Effector memory CD4-positive, alpha-beta T cell (primary cell): Measurements from ENCODE around the gene FBXO46.
"Not testable (repeated sequence)": the region's sequence is repeated elsewhere in the genome, so short reads cannot be mapped to it uniquely, and the experiment has no call there.

Experiments
- DNase-seq, 3 donors: peaks; one replicate each; pipeline ENCODE4 v3.0.0-alpha.2; 2020
- H3K27ac ChIP-seq: 2 replicates; pipeline ENCODE4 v1.7.0; 2013; ENCODE audit warnings: mild to moderate bottlenecking, low read length, moderate library complexity; ENCODE audit not compliant: insufficient read depth, poor library complexity, severe bottlenecking
- H3K27me3 ChIP-seq: replicated peaks from 2 replicates; pipeline ENCODE4 v1.7.0; 2013; ENCODE audit warnings: mild to moderate bottlenecking, low read length; ENCODE audit not compliant: insufficient read depth, control insufficient read depth, poor library complexity, severe bottlenecking
- H3K36me3 ChIP-seq: 2 replicates; pipeline ENCODE4 v1.7.0; 2013; ENCODE audit warnings: mild to moderate bottlenecking, low read length, moderate library complexity; ENCODE audit not compliant: control insufficient read depth, insufficient read depth
- H3K4me1 ChIP-seq: 2 replicates; pipeline ENCODE4 v1.7.0; 2013; ENCODE audit warnings: low read length, mild to moderate bottlenecking; ENCODE audit not compliant: control insufficient read depth, insufficient read depth, poor library complexity, severe bottlenecking
- H3K4me3 ChIP-seq: 2 replicates; pipeline ENCODE4 v1.7.0; 2013; ENCODE audit warnings: low read length, low read depth, mild to moderate bottlenecking; ENCODE audit not compliant: insufficient read depth, poor library complexity, severe bottlenecking
- H3K9me3 ChIP-seq: 2 replicates; pipeline ENCODE4 v1.7.0; 2013; ENCODE audit warnings: mild to moderate bottlenecking, low read length, moderate library complexity; ENCODE audit not compliant: control insufficient read depth

The FBXO46 gene

DNA sequence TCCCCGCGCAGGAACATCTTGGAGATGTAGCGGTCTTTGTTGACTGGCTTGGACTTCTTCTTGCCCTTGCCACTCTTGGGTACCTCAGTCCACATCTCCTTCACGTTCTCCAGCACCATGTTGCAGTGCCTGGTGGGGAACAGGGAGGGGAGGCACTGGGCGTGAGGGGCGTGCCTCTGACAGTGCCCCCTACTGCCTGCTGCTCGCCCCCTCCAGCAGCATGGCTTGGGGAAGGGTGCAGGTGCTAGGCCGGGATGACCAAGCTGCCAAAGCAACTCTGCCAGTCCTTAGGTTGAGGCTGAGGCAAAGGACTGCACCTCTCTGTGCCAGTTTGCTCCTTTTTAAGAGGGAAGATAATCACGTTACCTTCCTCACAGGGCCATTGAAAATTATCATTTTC is 43.1 kb downstream of the FBXO46 start:
- Histone ChIP-seq H3K27me3 (no peaks in the 10 kb centered on the region), H3K4me3 (no peak overlapping the region), H3K27ac (no peak overlapping the region), H3K9me3 (no peaks in the 10 kb centered on the region), H3K36me3 (peaks cover 33% of the 10 kb centered on the region), H3K4me1 (peaks cover 7% of the 10 kb centered on the region)
- DNase-seq, result no peak

DNA sequence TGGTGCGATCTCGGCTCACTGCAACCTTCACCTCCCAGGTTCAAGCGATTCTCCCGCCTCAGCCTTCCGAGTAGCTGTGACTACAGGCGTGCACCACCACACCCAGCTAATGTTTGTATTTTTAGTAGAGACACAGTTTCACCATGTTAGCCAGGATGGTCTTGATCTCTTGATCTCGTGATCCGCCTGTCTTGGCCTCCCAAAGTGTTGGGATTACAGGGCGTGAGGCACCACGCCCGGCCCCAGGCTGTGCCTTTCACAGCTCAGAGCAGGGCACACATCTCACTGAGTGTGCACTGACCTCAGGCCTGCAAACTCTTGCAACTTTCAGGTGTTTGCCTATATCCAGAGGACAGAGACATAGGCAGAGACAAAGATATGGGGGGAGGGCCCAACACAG is 45.7 kb downstream of the FBXO46 start:
- not testable (repeated sequence) for DNase-seq, H3K9me3 ChIP-seq, H3K4me3 ChIP-seq, H3K27ac ChIP-seq, H3K27me3 ChIP-seq, H3K4me1 ChIP-seq
- H3K36me3 ChIP-seq, result peaks cover 33% of the 10 kb centered on the region

DNA sequence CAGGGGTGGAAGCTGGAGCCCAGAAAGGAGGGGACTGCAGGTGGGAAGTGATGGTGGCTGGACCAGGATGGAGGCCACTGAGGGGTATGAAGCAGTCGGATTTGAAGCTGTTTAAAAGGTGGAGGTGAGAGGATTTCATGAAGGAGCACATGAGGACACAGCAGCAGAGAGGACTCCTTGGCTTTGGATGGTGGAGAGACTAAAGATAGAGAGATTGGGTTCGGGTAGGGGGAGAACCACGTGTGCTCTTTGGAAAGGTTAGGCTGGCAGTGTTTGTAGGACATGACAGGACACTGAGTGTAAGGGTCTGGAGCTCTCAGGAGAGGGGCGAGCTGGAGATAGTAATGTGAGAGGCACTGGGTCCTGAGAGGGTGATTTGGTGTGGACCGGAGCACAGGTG is 47.8 kb downstream of the FBXO46 start:
- no peak overlapping the region for H3K4me3 ChIP-seq
- no peaks in the 10 kb centered on the region for H3K9me3 ChIP-seq
- peaks cover 25% of the 10 kb centered on the region for H3K36me3 ChIP-seq
- no peak overlapping the region for H3K27ac ChIP-seq
- H3K4me1 ChIP-seq, result peaks cover 7% of the 10 kb centered on the region
- no peak for DNase-seq
- H3K27me3 ChIP-seq, result no peaks in the 10 kb centered on the region

DNA sequence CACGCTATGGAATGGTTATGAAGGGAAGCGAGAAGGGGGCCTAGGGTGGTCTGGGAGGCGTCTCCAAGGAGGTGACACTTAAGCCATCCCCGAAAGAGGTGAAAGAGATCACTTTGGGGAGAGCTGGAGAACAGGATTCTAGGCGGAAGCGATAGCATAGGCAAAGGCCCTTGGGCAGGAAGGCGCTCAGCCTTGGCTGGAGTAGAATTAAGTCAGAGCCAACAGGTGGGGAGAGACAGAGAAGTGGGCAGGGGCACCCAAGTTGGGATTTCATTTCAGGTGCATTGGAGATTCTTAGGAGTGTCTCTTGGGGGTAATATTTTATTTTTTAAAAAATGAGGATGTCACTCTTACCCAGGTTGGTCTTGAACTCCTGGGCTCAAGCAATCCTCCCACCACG is 48.6 kb downstream of the FBXO46 start:
- Histone ChIP-seq H3K4me1 (peaks cover 11% of the 10 kb centered on the region), H3K27ac (no peak overlapping the region), H3K4me3 (no peak overlapping the region), H3K27me3 (no peaks in the 10 kb centered on the region), H3K36me3 (peaks cover 17% of the 10 kb centered on the region), H3K9me3 (no peaks in the 10 kb centered on the region)
- DNase-seq, result no peak

DNA sequence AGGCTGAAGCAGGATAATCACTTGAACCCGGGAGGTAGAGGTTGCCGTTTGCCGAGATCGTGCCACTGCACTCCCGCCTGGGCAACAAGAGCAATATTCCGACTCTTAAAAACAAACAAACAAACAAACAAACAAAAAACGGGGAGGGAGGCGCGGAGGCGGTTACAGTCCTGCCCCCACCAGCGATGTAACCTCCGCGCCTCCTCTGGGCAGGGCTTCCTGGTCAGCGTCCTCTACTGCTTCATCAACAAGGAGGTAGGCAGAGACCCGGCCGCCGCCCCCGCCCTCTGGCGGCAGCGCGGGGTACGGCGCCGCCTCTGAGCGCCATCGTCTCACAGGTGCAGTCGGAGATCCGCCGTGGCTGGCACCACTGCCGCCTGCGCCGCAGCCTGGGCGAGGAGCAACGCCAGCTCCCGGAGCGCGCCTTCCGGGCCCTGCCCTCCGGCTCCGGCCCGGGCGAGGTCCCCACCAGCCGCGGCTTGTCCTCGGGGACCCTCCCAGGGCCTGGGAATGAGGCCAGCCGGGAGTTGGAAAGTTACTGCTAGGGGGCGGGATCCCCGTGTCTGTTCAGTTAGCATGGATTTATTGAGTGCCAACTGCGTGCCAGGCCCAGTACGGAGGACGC is 49.2 kb downstream of the FBXO46 start:
- H3K27ac ChIP-seq, result no peak overlapping the region
- peak; percentile 73 to 78 (median 77) for DNase-seq

DNA sequence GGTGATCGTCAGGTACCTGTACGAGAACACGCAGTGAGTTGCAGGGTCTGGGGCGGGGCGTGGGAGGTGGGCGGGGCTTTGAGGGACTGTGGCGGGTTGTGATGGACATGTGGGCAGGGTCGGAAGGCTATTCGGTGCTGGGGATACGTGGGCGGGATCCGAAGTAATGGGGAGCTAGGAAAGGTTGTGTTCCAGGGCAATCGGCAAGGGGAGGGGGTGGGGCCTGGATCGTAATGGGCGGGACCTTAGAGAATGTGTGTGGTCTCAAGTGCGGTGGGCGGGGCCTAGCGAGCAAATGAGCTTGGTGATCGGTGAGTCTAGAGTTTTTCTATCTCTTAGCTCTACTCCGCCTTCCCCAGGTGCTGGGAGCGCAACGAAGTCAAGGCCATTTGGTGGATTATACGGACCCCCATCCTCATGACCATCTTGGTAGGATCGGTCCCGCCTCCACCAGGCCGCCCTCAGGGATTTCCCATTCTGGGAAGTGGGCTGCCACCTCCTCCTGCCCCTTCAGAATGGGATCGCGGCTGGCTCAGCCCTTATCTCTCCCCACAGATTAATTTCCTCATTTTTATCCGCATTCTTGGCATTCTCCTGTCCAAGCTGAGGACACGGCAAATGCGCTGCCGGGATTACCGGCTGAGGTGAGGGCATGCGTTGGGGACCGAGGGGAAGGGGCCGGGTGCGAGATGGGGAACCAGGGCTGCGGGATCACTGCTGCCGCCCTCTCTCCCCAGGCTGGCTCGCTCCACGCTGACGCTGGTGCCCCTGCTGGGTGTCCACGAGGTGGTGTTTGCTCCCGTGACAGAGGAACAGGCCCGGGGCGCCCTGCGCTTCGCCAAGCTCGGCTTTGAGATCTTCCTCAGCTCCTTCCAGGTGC is 53.1 kb downstream of the FBXO46 start:
- H3K4me3 ChIP-seq, result peak overlapping the region; percentile 52
- H3K27ac ChIP-seq, result no peak overlapping the region
- no peaks in the 10 kb centered on the region for H3K36me3 ChIP-seq
- peaks cover 16% of the 10 kb centered on the region for H3K4me1 ChIP-seq
- peak; percentile 67 to 78 (median 72) for DNase-seq
- no peaks in the 10 kb centered on the region for H3K9me3 ChIP-seq
- no peaks in the 10 kb centered on the region for H3K27me3 ChIP-seq

More for the DNA sequence above, 49.2 kb downstream of the FBXO46 start:
- Histone ChIP-seq H3K4me1 (peaks cover 15% of the 10 kb centered on the region), H3K9me3 (no peaks in the 10 kb centered on the region), H3K4me3 (peak overlapping the region; percentile 9), H3K27me3 (no peaks in the 10 kb centered on the region), H3K36me3 (peaks cover 13% of the 10 kb centered on the region)

DNA sequence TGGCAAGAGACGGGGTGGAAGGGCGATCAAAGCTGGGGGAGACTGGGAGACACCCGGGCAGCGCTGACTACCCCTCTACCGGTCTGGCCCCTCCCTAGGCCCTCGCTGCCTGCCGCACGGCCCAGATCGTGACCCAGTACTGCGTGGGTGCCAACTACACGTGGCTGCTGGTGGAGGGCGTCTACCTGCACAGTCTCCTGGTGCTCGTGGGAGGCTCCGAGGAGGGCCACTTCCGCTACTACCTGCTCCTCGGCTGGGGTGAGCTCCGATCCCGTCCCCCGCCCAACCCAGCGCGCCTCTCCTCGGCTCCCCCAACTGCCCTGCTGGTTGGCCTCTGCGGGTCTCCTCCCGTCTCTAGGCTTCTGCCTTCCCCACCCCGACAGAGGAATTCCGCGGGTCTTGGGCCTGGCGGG is 53.8 kb downstream of the FBXO46 start:
- no peaks in the 10 kb centered on the region for H3K36me3 ChIP-seq
- DNase-seq, result peak; percentile 17 to 41 (median 20)
- H3K9me3 ChIP-seq, result no peaks in the 10 kb centered on the region
- H3K27ac ChIP-seq, result no peak overlapping the region
- H3K4me3 ChIP-seq, result peak overlapping the region; percentile 52
- H3K27me3 ChIP-seq, result no peaks in the 10 kb centered on the region
- peaks cover 13% of the 10 kb centered on the region for H3K4me1 ChIP-seq

DNA sequence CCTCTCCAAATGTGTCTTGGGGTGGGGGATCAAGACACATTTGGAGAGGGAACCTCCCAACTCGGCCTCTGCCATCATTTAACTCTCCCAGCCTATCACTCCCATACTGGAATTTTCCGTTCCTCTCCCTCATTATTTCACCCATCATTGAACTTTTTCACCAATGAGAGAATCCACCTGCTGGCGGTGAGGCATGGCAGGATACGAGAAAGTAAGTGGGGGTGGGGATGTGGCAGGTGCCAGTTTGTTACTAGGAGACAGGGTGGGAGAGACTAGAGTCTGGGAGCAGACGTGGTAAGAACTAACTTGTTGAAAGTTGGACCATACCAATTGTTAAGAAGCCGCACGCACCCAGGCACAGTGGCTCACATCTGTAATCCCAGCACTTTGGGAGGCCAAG is 55.8 kb downstream of the FBXO46 start:
- no peak overlapping the region for H3K4me3 ChIP-seq
- peaks cover 14% of the 10 kb centered on the region for H3K27me3 ChIP-seq
- H3K36me3 ChIP-seq, result no peaks in the 10 kb centered on the region
- peaks cover 15% of the 10 kb centered on the region for H3K4me1 ChIP-seq
- DNase-seq, result no peak
- H3K9me3 ChIP-seq, result no peaks in the 10 kb centered on the region
- no peak overlapping the region for H3K27ac ChIP-seq

DNA sequence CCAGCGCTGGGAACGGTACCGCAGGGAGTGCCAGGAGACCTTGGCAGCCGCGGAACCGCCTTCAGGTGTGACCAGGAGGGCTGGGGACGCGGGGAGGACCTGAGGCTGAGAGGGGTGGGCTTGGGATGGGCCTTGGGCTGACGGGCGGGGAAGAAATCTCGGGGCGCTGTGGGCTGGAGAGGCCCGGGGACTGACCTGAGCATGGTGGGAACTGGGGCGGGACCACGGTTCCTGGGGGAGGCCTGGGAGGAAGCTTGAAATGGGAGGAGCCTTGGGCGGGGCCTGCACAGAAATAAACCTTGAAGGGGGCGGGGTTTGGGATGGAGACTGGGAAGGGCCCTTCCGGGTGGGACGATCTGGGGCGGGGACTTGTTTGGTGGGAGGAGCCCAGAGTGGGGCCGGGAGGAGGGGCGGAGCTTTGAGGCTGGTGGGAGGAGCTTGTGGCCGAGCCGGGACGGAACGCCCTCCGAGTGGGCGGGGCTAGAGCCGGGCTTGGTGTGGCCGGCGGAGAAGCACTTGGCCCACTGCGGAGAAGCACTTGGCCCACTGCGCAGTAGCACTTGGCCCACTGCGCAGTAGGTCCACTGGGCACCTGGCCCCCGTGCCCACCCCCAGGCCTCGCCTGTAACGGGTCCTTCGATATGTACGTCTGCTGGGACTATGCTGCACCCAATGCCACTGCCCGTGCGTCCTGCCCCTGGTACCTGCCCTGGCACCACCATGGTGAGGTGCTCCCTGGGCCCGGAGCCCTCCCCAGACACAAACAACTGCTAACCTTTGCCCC is 59.8 kb downstream of the FBXO46 start:
- no peaks in the 10 kb centered on the region for H3K9me3 ChIP-seq
- peaks cover 25% of the 10 kb centered on the region for H3K27me3 ChIP-seq
- H3K4me3 ChIP-seq, result no peak overlapping the region
- DNase-seq, result peak in 2 of 3 donors; percentile 18 to 45
- peaks cover 26% of the 10 kb centered on the region for H3K4me1 ChIP-seq
- H3K36me3 ChIP-seq, result no peaks in the 10 kb centered on the region
- H3K27ac ChIP-seq, result no peak overlapping the region
